HG03457 (cell line): ENCODE results near the gene ILKAP.

ENCODE experiments used
- ATAC-seq: cut with Tn5 transposase; IDR thresholded peaks from one replicate; pipeline ENCODE4 v1.9.1; 2021; ENCODE audit warnings: moderate number of reproducible peaks; ENCODE audit not compliant: unreplicated experiment

The ILKAP gene

GRCh38 chr2:238152771-238153688 is 50.5 kb downstream of the ILKAP start:
- no peak for ATAC-seq

DNA sequence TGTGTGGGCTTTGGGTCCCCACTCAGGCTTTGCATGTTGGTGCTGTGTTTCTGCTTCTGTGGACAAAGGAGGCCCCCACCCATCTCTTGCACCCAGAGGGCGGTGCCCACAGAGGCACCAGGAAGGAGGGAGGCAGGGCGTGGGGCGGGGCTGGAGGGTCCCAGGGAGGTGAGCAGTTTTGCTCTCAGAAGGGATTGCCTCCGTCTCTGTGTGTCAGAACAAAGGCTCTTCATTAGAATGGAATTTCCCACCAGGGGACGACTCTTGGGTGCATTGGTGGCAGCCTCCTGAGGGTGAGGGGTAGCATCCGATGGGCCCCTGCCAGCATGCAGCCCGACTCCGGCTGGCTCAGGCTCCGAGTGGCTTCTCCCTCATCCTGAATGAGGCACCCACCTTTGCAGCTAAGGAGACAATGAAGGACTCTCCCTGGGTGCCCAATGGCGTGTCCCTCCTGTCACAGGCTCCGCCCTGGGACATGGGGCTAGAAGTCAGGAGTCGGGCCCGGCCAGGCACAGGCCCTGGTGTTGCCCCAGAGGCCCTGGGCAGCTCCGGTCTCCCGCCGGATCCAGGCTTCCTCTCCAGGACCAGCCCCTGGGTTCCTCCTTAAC is 51.8 kb downstream of the ILKAP start:
- no peak for ATAC-seq

- no peak for ATAC-seq
These were observed 52.3 kb downstream of the ILKAP start for GRCh38 chr2:238151205-238151604.

DNA sequence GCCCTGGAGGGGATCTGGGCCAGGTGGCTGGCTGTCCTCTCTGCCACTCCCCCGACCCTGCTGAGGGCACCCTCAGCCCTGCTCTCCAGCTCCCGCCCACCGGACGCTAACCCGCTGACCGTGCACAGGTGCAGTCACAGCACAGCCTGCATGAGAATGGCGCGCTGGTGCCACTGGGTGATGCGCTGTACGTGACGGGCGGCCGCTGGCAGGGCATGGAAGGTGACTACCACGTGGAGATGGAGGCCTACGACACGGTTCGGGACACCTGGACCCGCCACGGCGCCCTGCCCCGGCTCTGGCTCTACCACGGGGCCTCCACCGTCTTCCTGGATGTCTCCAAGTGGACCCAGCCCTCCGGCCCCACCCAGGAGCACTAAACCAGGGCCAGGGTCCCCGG is 52.8 kb downstream of the ILKAP start:
- ATAC-seq, result no peak

- ATAC-seq, result no peak
These were observed 53.5 kb downstream of the ILKAP start for GRCh38 chr2:238149841-238150572.

GRCh38 chr2:238148981-238149380 is 54.5 kb downstream of the ILKAP start:
- no peak for ATAC-seq

GRCh38 chr2:238146884-238147544 is 56.5 kb downstream of the ILKAP start:
- no peak for ATAC-seq

DNA sequence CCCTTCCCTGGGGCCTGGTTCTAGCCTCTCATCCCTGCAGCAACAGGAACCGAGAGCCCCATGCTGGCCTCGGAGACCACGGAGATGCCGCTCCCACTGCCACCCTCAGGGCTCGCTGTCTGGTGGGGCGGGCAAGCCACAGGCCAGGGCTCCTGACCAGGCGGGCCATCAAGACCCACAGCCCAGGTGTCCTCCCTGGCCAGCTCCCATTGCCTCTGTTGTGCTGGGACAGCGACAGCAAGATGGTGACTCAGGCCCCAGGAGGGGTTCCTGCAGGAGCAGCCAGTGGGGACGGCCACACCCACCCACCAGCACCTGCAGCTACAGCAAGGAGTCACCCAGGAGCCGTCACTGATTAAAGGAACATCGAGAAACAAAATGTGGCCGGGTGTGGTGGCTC is 57.6 kb downstream of the ILKAP start:
- no peak for ATAC-seq

- ATAC-seq, result no peak
These were observed 58.4 kb downstream of the ILKAP start for GRCh38 chr2:238145046-238145445.

- no peak for ATAC-seq
These were observed 59.2 kb downstream of the ILKAP start for GRCh38 chr2:238144262-238144661.

DNA sequence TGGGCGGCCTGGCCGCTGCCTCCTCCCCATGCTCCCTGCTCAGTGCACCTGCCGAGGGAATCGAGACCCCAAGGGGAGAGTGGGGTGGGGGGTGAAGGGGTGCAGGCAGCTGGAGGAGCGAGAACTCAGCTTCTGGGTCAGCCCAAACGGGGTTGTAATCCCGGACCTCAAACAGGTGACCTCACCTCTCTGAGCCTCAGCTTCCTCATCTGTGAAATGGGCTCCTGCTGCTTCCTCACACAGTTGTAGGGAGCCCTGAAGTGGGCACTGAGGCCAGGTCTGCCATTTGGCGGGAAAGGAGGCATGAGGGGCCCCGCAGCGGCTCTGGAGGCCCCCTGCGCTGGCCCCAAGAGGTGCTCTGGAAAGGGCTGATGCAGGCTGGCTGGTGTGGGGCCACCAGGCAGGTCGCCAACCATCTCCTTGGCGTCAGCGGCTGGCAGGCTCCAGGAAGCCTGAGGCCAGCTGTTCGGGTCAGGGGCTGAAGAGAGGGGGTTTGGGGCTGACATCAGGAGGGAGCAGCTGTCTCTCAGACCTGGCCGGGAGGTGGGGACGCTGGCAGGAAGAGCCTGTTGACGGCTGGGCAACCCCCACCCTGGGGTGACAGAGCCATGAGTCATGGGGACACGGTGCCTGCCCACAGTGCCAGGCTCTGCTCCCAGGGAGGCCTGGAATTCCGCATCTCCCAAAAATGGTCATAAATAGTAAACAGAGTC is 60.1 kb downstream of the ILKAP start:
- no peak for ATAC-seq

GRCh38 chr2:238142382-238143205 is 60.9 kb downstream of the ILKAP start:
- no peak for ATAC-seq

GRCh38 chr2:238141541-238142318 is 61.8 kb downstream of the ILKAP start:
- no peak for ATAC-seq

GRCh38 chr2:238140721-238141540 is 62.6 kb downstream of the ILKAP start:
- no peak for ATAC-seq

DNA sequence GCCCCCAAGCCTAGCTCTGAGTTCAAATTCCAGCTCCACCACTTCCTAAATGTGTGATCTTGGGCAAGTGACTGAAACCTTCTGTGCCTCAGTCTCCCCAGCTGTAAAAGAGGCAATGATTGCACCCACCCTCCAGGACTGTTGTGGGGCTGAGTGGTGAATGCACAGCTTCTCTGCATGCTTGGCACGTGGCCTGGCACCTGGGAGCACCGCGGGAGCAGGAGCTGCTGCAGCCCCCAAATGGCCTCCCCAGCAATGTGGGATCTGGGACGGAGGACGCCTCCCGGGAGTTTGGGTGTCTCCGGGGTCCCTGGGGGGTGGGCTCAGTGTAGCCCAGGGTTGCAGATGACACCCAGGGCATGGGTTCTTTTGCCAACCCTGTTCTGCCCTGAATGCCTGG is 63.5 kb downstream of the ILKAP start:
- no peak for ATAC-seq

GRCh38 chr2:238139196-238140039 is 64.1 kb downstream of the ILKAP start:
- ATAC-seq, result no peak
